ENCODE measurements around the gene H2BK1.

The H2BK1 gene

GRCh38 chr7:151210087-151210854 is at the start of gene H2BK1:
TSS of gene H2BK1 (minus strand) at chr7:151210488. CDS start at chr7:151210318, 170 bp downstream.
- Histone ChIP-seq H3K9me3 (ENCODE audit: low read length) (no peaks in the 10 kb centered on the region), H3K36me3 (ENCODE audit: insufficient read depth, low read length) (peaks cover 34% of the 10 kb centered on the region), H3K4me2 (ENCODE audit: low read length) (no peak within 1 kb of the TSS), H3K27me3 (ENCODE audit: insufficient read depth, low read length) (no peaks in the 10 kb centered on the region), H3K27ac (ENCODE audit: low read depth, low read length, poor library complexity, severe bottlenecking) (no peak within 1 kb of the TSS), H2AFZ (ENCODE audit: low read length) (no peak within 1 kb of the TSS), H3K9ac (ENCODE audit: low read length) (no peak within 1 kb of the TSS), H3K4me3 (ENCODE audit: low read depth, low read length, poor library complexity, severe bottlenecking) (no peak within 1 kb of the TSS), H3K4me1 (ENCODE audit: insufficient read depth, low read length, severe bottlenecking) (no peaks in the 10 kb centered on the region), H3K9me2 (ENCODE audit: low read depth, low read length) (no peaks in the 10 kb centered on the region), H3K79me2 (ENCODE audit: insufficient read depth, low read length) (no peaks in the 10 kb centered on the region), H4K20me1 (ENCODE audit: insufficient read depth, low read length) (no peaks in the 10 kb centered on the region), H3F3A (ENCODE audit: insufficient read depth, low read length) (no peaks in the 10 kb centered on the region)
- TF ChIP-seq CTCF (IDR thresholded peaks at IDR 0.05; ENCODE audit: low read length) (no peak), EZH2 (IDR thresholded peaks at IDR 0.05; ENCODE audit: borderline replicate concordance, low read length) (no peak)

DNA sequence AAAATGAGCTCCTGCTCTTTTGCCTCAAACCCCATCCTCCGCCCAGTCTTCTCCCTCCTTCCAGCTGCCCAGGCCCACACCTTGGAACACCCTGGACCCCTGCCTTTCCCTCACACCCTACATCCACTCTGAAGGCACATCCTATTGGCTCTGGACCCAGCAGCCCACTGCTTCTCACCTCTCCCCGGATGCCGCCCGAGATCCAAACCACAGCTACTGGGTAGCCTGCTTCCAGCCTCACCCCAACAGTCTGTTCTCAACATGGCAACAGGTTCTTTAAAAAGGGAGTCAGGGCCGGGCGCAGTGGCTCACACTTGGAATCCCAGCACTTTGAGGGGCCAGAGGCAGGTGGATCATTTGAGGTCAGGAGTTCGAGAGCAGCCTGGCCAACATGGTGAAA is 47.7 kb upstream of the H2BK1 start:
- Histone ChIP-seq H3K4me2 (ENCODE audit: low read length) (no peak overlapping the region), H4K20me1 (ENCODE audit: insufficient read depth, low read length) (no peaks in the 10 kb centered on the region), H3F3A (ENCODE audit: insufficient read depth, low read length) (no peaks in the 10 kb centered on the region), H3K79me2 (ENCODE audit: insufficient read depth, low read length) (no peaks in the 10 kb centered on the region), H3K36me3 (ENCODE audit: insufficient read depth, low read length) (no peaks in the 10 kb centered on the region), H3K9me3 (ENCODE audit: low read length) (no peaks in the 10 kb centered on the region), H3K9me2 (ENCODE audit: low read depth, low read length) (no peaks in the 10 kb centered on the region), H3K9ac (ENCODE audit: low read length) (no peak overlapping the region), H3K4me3 (ENCODE audit: low read depth, low read length, poor library complexity, severe bottlenecking) (no peak overlapping the region), H3K4me1 (ENCODE audit: insufficient read depth, low read length, severe bottlenecking) (no peaks in the 10 kb centered on the region), H3K27ac (ENCODE audit: low read depth, low read length, poor library complexity, severe bottlenecking) (no peak overlapping the region), H3K27me3 (ENCODE audit: insufficient read depth, low read length) (peaks cover 14% of the 10 kb centered on the region), H2AFZ (ENCODE audit: low read length) (no peak overlapping the region)
- no peak for TF ChIP-seq EZH2 (IDR thresholded peaks at IDR 0.05; ENCODE audit: borderline replicate concordance, low read length)
- TF ChIP-seq CTCF (IDR thresholded peaks at IDR 0.05; ENCODE audit: low read length) = no peak

DNA sequence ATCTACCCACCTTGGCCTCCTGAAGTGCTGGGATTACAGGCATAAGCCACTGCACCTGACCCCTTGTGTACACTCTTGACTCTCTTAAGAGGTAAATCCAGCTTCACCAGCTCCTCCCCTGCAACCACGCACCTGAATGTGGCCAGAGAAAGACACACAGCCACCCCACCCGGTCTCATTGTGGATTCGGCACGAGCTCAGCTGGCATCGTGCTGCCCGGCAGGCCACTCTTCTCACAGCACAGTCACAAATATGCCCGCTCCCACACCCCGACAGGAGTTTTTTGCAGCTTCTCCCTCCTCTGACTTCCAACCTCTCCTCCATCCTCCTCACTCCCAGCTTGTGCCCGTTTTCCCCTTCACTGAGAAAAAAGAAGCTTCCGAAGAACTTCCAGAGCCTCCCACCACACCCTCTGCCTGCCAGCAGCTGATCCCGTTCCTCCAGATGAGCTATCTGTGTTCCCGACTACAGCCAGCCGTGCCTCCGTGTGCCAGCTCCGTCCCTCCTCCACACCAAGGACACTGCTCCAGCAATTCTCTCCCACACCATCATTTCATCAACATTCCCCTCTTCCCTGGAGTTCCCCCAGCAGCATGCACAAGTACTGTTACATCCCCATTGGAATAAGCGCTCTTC is 46.2 kb upstream of the H2BK1 start:
- H3K9me3 ChIP-seq (ENCODE audit: low read length) = no peaks in the 10 kb centered on the region
- H3F3A ChIP-seq (ENCODE audit: insufficient read depth, low read length) = no peaks in the 10 kb centered on the region
- H3K36me3 ChIP-seq (ENCODE audit: insufficient read depth, low read length) = no peaks in the 10 kb centered on the region
- H3K4me3 ChIP-seq (ENCODE audit: low read depth, low read length, poor library complexity, severe bottlenecking) = no peak overlapping the region
- no peaks in the 10 kb centered on the region for H3K9me2 ChIP-seq (ENCODE audit: low read depth, low read length)
- H3K27ac ChIP-seq (ENCODE audit: low read depth, low read length, poor library complexity, severe bottlenecking) = no peak overlapping the region
- no peak overlapping the region for H2AFZ ChIP-seq (ENCODE audit: low read length)
- H4K20me1 ChIP-seq (ENCODE audit: insufficient read depth, low read length) = no peaks in the 10 kb centered on the region
- H3K4me2 ChIP-seq (ENCODE audit: low read length) = no peak overlapping the region
- no peaks in the 10 kb centered on the region for H3K79me2 ChIP-seq (ENCODE audit: insufficient read depth, low read length)
- H3K27me3 ChIP-seq (ENCODE audit: insufficient read depth, low read length) = peaks cover 14% of the 10 kb centered on the region; the same call in 1 of the 2 replicates
- no peaks in the 10 kb centered on the region for H3K4me1 ChIP-seq (ENCODE audit: insufficient read depth, low read length, severe bottlenecking)
- H3K9ac ChIP-seq (ENCODE audit: low read length) = no peak overlapping the region
- TF ChIP-seq CTCF (IDR thresholded peaks at IDR 0.05; ENCODE audit: low read length) = no peak
- no peak for TF ChIP-seq EZH2 (IDR thresholded peaks at IDR 0.05; ENCODE audit: borderline replicate concordance, low read length)
